Measurements from ENCODE around the gene ARHGAP26.

ARHGAP26 gene

GRCh38 chr5:143047091-143047490 is 276.9 kb downstream of the ARHGAP26 start:
- H3K79me2 ChIP-seq (ENCODE audit: insufficient read depth, low read depth): no peaks in the 10 kb centered on the region
- H2AFZ ChIP-seq (ENCODE audit: low read depth): no peak overlapping the region
- H3K27me3 ChIP-seq (ENCODE audit: insufficient read depth, low read depth): no peaks in the 10 kb centered on the region
- TF ChIP-seq CTCF (conservative IDR thresholded peaks at IDR 0.05; ENCODE audit: low read depth, low read length): no peak
- no peak overlapping the region for H3K27ac ChIP-seq
- H3K4me2 ChIP-seq: no peak overlapping the region
- H3K4me1 ChIP-seq (ENCODE audit: low read depth, poor library complexity, severe bottlenecking): peaks cover 62% of the 10 kb centered on the region
- no peaks in the 10 kb centered on the region for H4K20me1 ChIP-seq (ENCODE audit: insufficient read depth)
- H3K4me3 ChIP-seq (IDR thresholded peaks at IDR 0.05; ENCODE audit: insufficient read depth, low read depth, low read length): no peak overlapping the region
- H3K36me3 ChIP-seq (ENCODE audit: insufficient read depth): no peaks in the 10 kb centered on the region
- H3K9ac ChIP-seq: no peak overlapping the region

GRCh38 chr5:143050183-143050582 is 280.0 kb downstream of the ARHGAP26 start:
- H4K20me1 ChIP-seq (ENCODE audit: insufficient read depth): no peaks in the 10 kb centered on the region
- TF ChIP-seq CTCF (conservative IDR thresholded peaks at IDR 0.05; ENCODE audit: low read depth, low read length): no peak
- H3K4me2 ChIP-seq: peak overlapping the region; percentile 86; the same call in 1 of the 2 replicates
- H3K4me1 ChIP-seq (ENCODE audit: low read depth, poor library complexity, severe bottlenecking): peaks cover 73% of the 10 kb centered on the region
- H3K4me3 ChIP-seq (IDR thresholded peaks at IDR 0.05; ENCODE audit: insufficient read depth, low read depth, low read length): no peak overlapping the region
- H3K27me3 ChIP-seq (ENCODE audit: insufficient read depth, low read depth): no peaks in the 10 kb centered on the region
- peak overlapping the region; percentile 91; the same call in 1 of the 2 replicates for H3K27ac ChIP-seq
- no peak overlapping the region for H3K9ac ChIP-seq
- no peaks in the 10 kb centered on the region for H3K79me2 ChIP-seq (ENCODE audit: insufficient read depth, low read depth)
- H2AFZ ChIP-seq (ENCODE audit: low read depth): peak overlapping the region; percentile 5; the same call in 1 of the 2 replicates
- H3K36me3 ChIP-seq (ENCODE audit: insufficient read depth): no peaks in the 10 kb centered on the region

GRCh38 chr5:143051244-143052058 is 281.3 kb downstream of the ARHGAP26 start:
- H3K27me3 ChIP-seq (ENCODE audit: insufficient read depth, low read depth): no peaks in the 10 kb centered on the region
- TF ChIP-seq CTCF (conservative IDR thresholded peaks at IDR 0.05; ENCODE audit: low read depth, low read length): no peak
- H3K4me2 ChIP-seq: peak overlapping the region; percentile 86
- H3K4me1 ChIP-seq (ENCODE audit: low read depth, poor library complexity, severe bottlenecking): peaks cover 83% of the 10 kb centered on the region
- no peak overlapping the region for H3K4me3 ChIP-seq (IDR thresholded peaks at IDR 0.05; ENCODE audit: insufficient read depth, low read depth, low read length)
- H3K9ac ChIP-seq: peak overlapping the region; percentile 54
- no peaks in the 10 kb centered on the region for H3K79me2 ChIP-seq (ENCODE audit: insufficient read depth, low read depth)
- H2AFZ ChIP-seq (ENCODE audit: low read depth): peak overlapping the region; percentile 39
- H3K36me3 ChIP-seq (ENCODE audit: insufficient read depth): no peaks in the 10 kb centered on the region
- H4K20me1 ChIP-seq (ENCODE audit: insufficient read depth): no peaks in the 10 kb centered on the region
- H3K27ac ChIP-seq: peak overlapping the region; percentile 91

DNA sequence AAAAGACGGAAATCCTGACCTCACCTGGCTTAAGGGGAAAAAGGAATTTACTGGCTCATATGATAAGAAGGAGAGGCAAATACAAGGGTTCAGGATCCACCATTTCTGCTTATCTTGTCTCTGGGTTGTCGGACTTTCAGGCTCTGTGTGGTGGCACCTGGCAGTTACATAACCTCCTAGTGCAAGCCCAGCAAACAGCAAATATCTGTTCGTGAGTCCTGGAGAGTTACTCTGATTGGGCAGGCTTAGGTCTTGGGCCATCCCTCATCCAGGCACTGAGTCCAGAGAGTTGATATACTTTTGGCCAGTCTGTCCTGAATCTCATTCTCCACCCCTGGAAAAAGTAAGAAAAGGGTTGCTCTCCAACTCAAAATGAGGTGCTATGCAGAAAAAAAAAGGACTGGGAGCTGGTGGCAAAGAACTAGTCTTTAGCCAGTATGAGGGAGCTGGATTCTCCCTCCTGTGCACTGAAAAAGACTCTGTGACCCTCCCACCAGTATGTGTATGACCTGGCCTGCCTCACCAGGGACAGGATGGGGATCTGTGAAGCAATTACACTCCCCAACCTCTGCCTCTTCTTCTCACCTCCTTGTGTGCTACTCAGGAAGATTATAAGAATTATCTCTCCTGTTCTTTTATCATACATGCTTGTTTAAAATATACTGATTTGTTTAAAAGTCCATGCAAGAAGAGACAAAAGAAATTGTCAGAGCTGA is 282.9 kb downstream of the ARHGAP26 start:
- TF ChIP-seq CTCF (conservative IDR thresholded peaks at IDR 0.05; ENCODE audit: low read depth, low read length): no peak
- peak overlapping the region; percentile 91 for H3K27ac ChIP-seq
- no peak overlapping the region; the same call in 1 of the 2 replicates for H2AFZ ChIP-seq (ENCODE audit: low read depth)
- H4K20me1 ChIP-seq (ENCODE audit: insufficient read depth): no peaks in the 10 kb centered on the region
- H3K36me3 ChIP-seq (ENCODE audit: insufficient read depth): no peaks in the 10 kb centered on the region
- peak overlapping the region; percentile 54; the same call in 1 of the 2 replicates for H3K9ac ChIP-seq
- H3K4me1 ChIP-seq (ENCODE audit: low read depth, poor library complexity, severe bottlenecking): peaks cover 95% of the 10 kb centered on the region
- H3K27me3 ChIP-seq (ENCODE audit: insufficient read depth, low read depth): no peaks in the 10 kb centered on the region
- H3K4me3 ChIP-seq (IDR thresholded peaks at IDR 0.05; ENCODE audit: insufficient read depth, low read depth, low read length): no peak overlapping the region
- H3K79me2 ChIP-seq (ENCODE audit: insufficient read depth, low read depth): no peaks in the 10 kb centered on the region
- H3K4me2 ChIP-seq: peak overlapping the region; percentile 86
